ENCODE data around the gene ZNRF3. TPM values are rescaled to one million over a fixed set of nuclear protein-coding genes. Genes with fewer than 3 reads are reported as not detected.

Gene ZNRF3
- polyA plus RNA-seq, 1 donor (not counting 4 experiments of a cell fraction or from before 2014, with no cell fraction given) = 2.6 TPM

DNA sequence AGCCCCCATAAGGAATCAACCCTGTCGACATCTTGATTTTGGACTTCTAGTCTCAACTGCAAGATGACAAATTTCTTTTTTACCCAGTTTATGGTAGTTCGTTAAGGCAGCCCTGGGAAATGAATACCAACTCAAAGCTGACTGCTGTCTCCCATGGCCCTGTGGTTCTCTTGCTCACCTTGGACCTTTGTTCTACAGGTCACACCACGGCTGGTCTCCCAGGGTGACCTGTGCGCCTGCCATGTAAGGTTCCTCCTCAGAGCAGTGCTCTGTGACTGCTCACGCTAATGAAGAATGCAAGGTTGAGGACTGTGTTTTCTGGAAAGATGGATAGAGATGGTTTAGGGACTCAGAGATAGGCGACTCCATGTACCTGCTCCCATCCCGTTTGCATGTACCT, 68.2 kb downstream of the ZNRF3 start:
- TF ChIP-seq CTCF (optimal IDR thresholded peaks at IDR 0.05 in 1 of 3, IDR thresholded peaks at IDR 0.05 in 1 of 3, conservative IDR thresholded peaks at IDR 0.05 in 1 of 3; ENCODE audit: extremely low read depth in 1 of 3, insufficient read depth in 2 of 3, low read length in 3 of 3) = no peak
- TF ChIP-seq EZH2 (IDR thresholded peaks at IDR 0.05; ENCODE audit: low read length) = no peak
- H3K9ac ChIP-seq (ENCODE audit: control insufficient read depth, extremely low read depth, insufficient read depth, low read length) = no peak overlapping the region
- H3K27ac ChIP-seq (ENCODE audit: control insufficient read depth, insufficient read depth, low read length) = no peak overlapping the region
- peaks cover 7% of the 10 kb centered on the region for H4K20me1 ChIP-seq (ENCODE audit: control insufficient read depth, extremely low read depth, insufficient read depth, low read length)
- no peaks in the 10 kb centered on the region for H3K4me1 ChIP-seq (ENCODE audit: control insufficient read depth, extremely low read depth, insufficient read depth, low read length)
- peaks cover 2% of the 10 kb centered on the region for H3K9me3 ChIP-seq (ENCODE audit: control insufficient read depth, low read depth, low read length)
- peaks cover 0 to 4% of the 10 kb centered on the region in 2 experiments for H3K36me3 ChIP-seq (ENCODE audit: control insufficient read depth in 2 of 2, extremely low read depth in 1 of 2, insufficient read depth in 2 of 2, low read length in 2 of 2)
- H3K4me3 ChIP-seq (ENCODE audit: control insufficient read depth in 2 of 3, extremely low read depth in 1 of 3, insufficient read depth in 2 of 3, low read depth in 1 of 3, low read length in 3 of 3) = no peak overlapping the region
- no peak for FAIRE-seq
- H3K79me2 ChIP-seq (ENCODE audit: control insufficient read depth, insufficient read depth, low read length) = peaks cover 9% of the 10 kb centered on the region
- H2AFZ ChIP-seq (ENCODE audit: control insufficient read depth, low read length) = no peak overlapping the region
- DNase-seq (ENCODE audit: low read depth, low spot score) = no peak
- H3K9me1 ChIP-seq (ENCODE audit: control insufficient read depth, extremely low read depth, insufficient read depth, low read length) = no peaks in the 10 kb centered on the region
- dilution Hi-C loops (cut with MboI; ENCODE audit: extremely low pct_ligation_motif_present, low sequenced_read_pairs) = no loop called here
- no peaks in the 10 kb centered on the region for H3K27me3 ChIP-seq (ENCODE audit: control insufficient read depth, extremely low read depth, insufficient read depth, low read length)
- no peak overlapping the region for H3K4me2 ChIP-seq (ENCODE audit: control insufficient read depth, extremely low read depth, insufficient read depth, low read depth, low read length)

- FAIRE-seq (no peak), DNase-seq (ENCODE audit: low read depth, low spot score) (no peak)
- Histone ChIP-seq H3K79me2 (ENCODE audit: control insufficient read depth, insufficient read depth, low read length) (peaks cover 5% of the 10 kb centered on the region), H3K9me1 (ENCODE audit: control insufficient read depth, extremely low read depth, insufficient read depth, low read length) (no peaks in the 10 kb centered on the region), H3K4me3 (ENCODE audit: control insufficient read depth in 2 of 3, extremely low read depth in 1 of 3, insufficient read depth in 2 of 3, low read depth in 1 of 3, low read length in 3 of 3) (no peak overlapping the region), H3K27me3 (ENCODE audit: control insufficient read depth, extremely low read depth, insufficient read depth, low read length) (no peaks in the 10 kb centered on the region), H4K20me1 (ENCODE audit: control insufficient read depth, extremely low read depth, insufficient read depth, low read length) (peaks cover 7% of the 10 kb centered on the region), H3K36me3 (ENCODE audit: control insufficient read depth in 2 of 2, extremely low read depth in 1 of 2, insufficient read depth in 2 of 2, low read length in 2 of 2) (peaks cover 0 to 4% of the 10 kb centered on the region in 2 experiments), H3K4me1 (ENCODE audit: control insufficient read depth, extremely low read depth, insufficient read depth, low read length) (no peaks in the 10 kb centered on the region), H3K9me3 (ENCODE audit: control insufficient read depth, low read depth, low read length) (no peaks in the 10 kb centered on the region), H3K9ac (ENCODE audit: control insufficient read depth, extremely low read depth, insufficient read depth, low read length) (no peak overlapping the region), H3K4me2 (ENCODE audit: control insufficient read depth, extremely low read depth, insufficient read depth, low read depth, low read length) (no peak overlapping the region), H2AFZ (ENCODE audit: control insufficient read depth, low read length) (no peak overlapping the region), H3K27ac (ENCODE audit: control insufficient read depth, insufficient read depth, low read length) (no peak overlapping the region)
- TF ChIP-seq EZH2 (IDR thresholded peaks at IDR 0.05; ENCODE audit: low read length) (no peak), CTCF (optimal IDR thresholded peaks at IDR 0.05 in 1 of 3, IDR thresholded peaks at IDR 0.05 in 1 of 3, conservative IDR thresholded peaks at IDR 0.05 in 1 of 3; ENCODE audit: extremely low read depth in 1 of 3, insufficient read depth in 2 of 3, low read length in 3 of 3) (peak in 1 of 3 experiments; percentile 56)
- dilution Hi-C loops (cut with MboI; ENCODE audit: extremely low pct_ligation_motif_present, low sequenced_read_pairs) = no loop called here
Measured at GRCh38 chr22:28951969-28952521, 68.7 kb downstream of the ZNRF3 start.
